Measurements from ENCODE around the gene CFAP206. TPM values are rescaled to one million over a fixed set of nuclear protein-coding genes. Genes with fewer than 3 reads are reported as not detected.
A peak's percentile ranks its signal among the peaks of the same experiment; 100 is the strongest.

CFAP206 gene
- total RNA-seq, 6 experiments from 2014 or later = 0.20 TPM; not detected in 5

DNA sequence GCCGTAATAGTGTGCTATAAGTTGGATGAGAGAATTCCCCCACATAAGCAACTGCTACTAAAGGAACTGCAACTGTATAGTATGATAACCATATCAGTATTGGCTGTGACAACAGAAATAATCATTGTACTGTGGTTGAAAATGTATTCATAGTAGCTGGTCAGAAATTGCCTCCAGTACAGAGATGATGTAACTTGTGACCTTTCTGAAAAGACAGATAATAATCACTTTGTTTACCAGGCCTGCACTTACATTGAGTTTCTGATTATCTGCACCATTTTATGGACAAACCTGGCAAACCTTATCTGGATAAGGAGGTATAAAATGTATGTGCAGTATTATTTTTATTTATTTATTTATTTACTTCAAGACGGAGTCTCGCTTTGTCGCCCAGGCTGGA is 19.0 kb downstream of the CFAP206 start:
- Histone ChIP-seq H3K4me1 (no peaks in the 10 kb centered on the region), H3K9me3 (no peaks in the 10 kb centered on the region), H3K27ac (no peak overlapping the region), H3K4me3 (no peak overlapping the region), H3K36me3 (no peaks in the 10 kb centered on the region), H3K27me3 (no peaks in the 10 kb centered on the region)
- ATAC-seq (no peak), DNase-seq (no peak)
- TF ChIP-seq POLR2A (IDR thresholded peaks at IDR 0.05) = no peak
- WGBS (ENCODE audit: insufficient coverage, low coverage, low lambda C conversion rate, missing lambda C conversion rate) = 98% methylated on average over 4 of the region's 4 CpGs
- intact Hi-C loops (cut with DNase I) = no loop called here

DNA sequence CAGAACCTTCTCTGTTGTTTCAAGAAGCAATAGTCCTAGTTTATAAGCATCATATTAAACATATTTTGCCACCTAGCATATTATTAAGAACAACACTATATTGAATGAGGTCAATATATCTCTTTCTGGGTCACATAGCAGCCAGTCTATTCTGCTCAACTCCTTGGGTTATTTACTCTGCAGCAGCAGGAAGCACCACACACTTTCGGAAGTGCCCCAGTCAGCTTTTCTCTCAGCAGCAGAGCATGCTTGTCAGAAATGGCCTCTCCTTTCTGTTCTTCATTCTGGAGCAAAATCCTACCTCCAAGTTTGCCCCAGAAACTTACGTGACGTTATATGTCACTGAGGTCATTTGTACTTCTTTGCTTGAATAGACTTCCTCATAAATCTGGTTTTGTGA is 22.7 kb downstream of the CFAP206 start:
- intact Hi-C loops (cut with DNase I) = no loop called here
- WGBS (ENCODE audit: insufficient coverage, low coverage, low lambda C conversion rate, missing lambda C conversion rate) = 58% methylated on average over 3 of the region's 3 CpGs

DNA sequence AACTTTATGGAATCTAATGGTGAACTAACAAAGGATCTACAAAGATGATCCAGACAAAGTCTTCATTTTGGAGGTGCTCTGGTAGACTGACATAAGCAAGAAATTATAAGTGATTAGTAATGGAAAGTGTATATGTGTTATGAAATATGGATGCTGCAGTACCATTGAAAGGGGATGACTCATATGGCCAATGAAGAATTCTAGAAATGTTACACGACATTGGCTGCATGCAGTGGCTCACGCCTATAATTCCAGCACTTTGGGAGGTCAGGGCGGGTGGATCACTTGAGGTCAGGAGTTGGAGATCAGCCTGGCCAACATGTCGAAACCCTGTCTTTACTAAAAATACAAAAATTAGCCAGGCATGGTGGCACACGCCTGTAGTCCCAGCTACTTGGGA is 23.5 kb downstream of the CFAP206 start:
- ATAC-seq (no peak), DNase-seq (no peak)
- H3K9me3 ChIP-seq = no peaks in the 10 kb centered on the region
- H3K4me3 ChIP-seq = no peak overlapping the region
- no peaks in the 10 kb centered on the region for H3K36me3 ChIP-seq
- no peaks in the 10 kb centered on the region for H3K4me1 ChIP-seq
- no peak for TF ChIP-seq POLR2A (IDR thresholded peaks at IDR 0.05)
- TF ChIP-seq, protein P1, sequence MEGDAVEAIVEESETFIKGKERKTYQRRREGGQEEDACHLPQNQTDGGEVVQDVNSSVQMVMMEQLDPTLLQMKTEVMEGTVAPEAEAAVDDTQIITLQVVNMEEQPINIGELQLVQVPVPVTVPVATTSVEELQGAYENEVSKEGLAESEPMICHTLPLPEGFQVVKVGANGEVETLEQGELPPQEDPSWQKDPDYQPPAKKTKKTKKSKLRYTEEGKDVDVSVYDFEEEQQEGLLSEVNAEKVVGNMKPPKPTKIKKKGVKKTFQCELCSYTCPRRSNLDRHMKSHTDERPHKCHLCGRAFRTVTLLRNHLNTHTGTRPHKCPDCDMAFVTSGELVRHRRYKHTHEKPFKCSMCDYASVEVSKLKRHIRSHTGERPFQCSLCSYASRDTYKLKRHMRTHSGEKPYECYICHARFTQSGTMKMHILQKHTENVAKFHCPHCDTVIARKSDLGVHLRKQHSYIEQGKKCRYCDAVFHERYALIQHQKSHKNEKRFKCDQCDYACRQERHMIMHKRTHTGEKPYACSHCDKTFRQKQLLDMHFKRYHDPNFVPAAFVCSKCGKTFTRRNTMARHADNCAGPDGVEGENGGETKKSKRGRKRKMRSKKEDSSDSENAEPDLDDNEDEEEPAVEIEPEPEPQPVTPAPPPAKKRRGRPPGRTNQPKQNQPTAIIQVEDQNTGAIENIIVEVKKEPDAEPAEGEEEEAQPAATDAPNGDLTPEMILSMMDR (IDR thresholded peaks at IDR 0.05) = no peak
- WGBS (ENCODE audit: insufficient coverage, low coverage, low lambda C conversion rate, missing lambda C conversion rate) = 52% methylated on average over 5 of the region's 5 CpGs
- H3K27me3 ChIP-seq = no peaks in the 10 kb centered on the region
- intact Hi-C loops (cut with DNase I) = no loop called here
- H3K27ac ChIP-seq = no peak overlapping the region

More for the DNA sequence above, 22.7 kb downstream of the CFAP206 start:
- ATAC-seq (no peak), DNase-seq (no peak)
- Histone ChIP-seq H3K4me3 (no peak overlapping the region), H3K36me3 (no peaks in the 10 kb centered on the region), H3K27me3 (no peaks in the 10 kb centered on the region), H3K9me3 (no peaks in the 10 kb centered on the region), H3K4me1 (no peaks in the 10 kb centered on the region), H3K27ac (no peak overlapping the region)
- no peak for TF ChIP-seq POLR2A (IDR thresholded peaks at IDR 0.05)
- TF ChIP-seq, protein P1 (IDR thresholded peaks at IDR 0.05) = no peak

DNA sequence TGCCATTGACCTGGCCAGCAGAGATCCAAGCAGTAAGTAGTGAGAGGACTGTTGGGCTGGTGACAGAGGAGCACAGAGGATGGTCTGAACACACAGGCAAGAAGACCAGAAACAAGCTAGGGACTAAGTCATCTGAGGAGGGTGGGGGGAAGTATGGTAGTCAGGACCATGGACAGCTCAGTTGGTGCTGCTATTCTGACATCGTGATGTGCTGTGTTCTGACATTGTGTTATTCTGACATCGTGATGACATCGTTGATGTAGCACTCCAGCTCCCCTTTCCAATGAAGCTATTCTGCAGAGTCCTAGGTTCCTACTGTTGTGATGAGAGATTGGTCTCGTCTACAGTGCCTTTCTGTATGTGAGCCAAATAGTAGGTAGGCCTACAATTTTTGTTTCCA is 28.7 kb downstream of the CFAP206 start:
- TF ChIP-seq POLR2A (IDR thresholded peaks at IDR 0.05) = no peak
- TF ChIP-seq, protein P1 (IDR thresholded peaks at IDR 0.05) = no peak
- H3K36me3 ChIP-seq = no peaks in the 10 kb centered on the region
- no peaks in the 10 kb centered on the region for H3K27me3 ChIP-seq

DNA sequence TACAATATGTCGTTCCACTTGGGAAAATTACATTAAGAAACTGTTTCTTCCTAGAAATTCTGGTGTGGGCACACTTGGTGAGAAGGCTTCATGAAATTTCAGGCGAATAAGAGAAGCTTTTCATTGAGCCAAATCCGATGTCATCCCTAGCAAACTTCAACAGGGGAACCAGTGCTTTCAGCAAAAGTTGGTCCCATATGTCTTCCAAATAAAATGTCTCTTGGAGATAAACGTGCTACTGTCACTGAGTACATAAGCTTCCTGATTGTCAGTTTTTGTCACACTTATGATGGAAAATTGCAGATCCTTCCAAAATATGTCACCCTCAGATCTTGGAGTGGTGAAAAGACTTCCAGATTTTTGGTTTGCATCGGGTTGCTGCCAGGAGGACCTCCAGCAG is 33.9 kb downstream of the CFAP206 start:
- no peak overlapping the region for H3K27ac ChIP-seq
- no peak for TF ChIP-seq POLR2A (IDR thresholded peaks at IDR 0.05)
- TF ChIP-seq, protein P1 (IDR thresholded peaks at IDR 0.05) = no peak
- H3K9me3 ChIP-seq = no peaks in the 10 kb centered on the region
- ATAC-seq (no peak), DNase-seq (no peak)
- no peaks in the 10 kb centered on the region for H3K4me1 ChIP-seq
- no peaks in the 10 kb centered on the region for H3K36me3 ChIP-seq
- intact Hi-C loops (cut with DNase I) = no loop called here
- 53% methylated on average over 5 of the region's 5 CpGs for WGBS (ENCODE audit: insufficient coverage, low coverage, low lambda C conversion rate, missing lambda C conversion rate)
- H3K27me3 ChIP-seq = no peaks in the 10 kb centered on the region
- H3K4me3 ChIP-seq = no peak overlapping the region

More for the DNA sequence above, 28.7 kb downstream of the CFAP206 start:
- H3K27ac ChIP-seq = no peak overlapping the region
- H3K4me1 ChIP-seq = no peaks in the 10 kb centered on the region
- ATAC-seq (peak; percentile 57 to 86 (median 78)), DNase-seq (peak in 2 of 3 donors; percentile 19 to 46)
- H3K4me3 ChIP-seq = no peak overlapping the region
- no peaks in the 10 kb centered on the region for H3K9me3 ChIP-seq
- WGBS (ENCODE audit: insufficient coverage, low coverage, low lambda C conversion rate, missing lambda C conversion rate) = 11% methylated on average over 4 of the region's 4 CpGs
- intact Hi-C loops (cut with DNase I) = no loop called here

Measured in right lobe of liver (tissue), 6 donors.